KMS-11 (cell line): ENCODE results near the gene VIT.

ENCODE experiments used
- H2AFZ ChIP-seq: fragments of 200-600 bp; sonication (generic); 2 replicates; pipeline ENCODE4 v1.6.1; 2016; ENCODE audit warnings: antibody characterized with exemption, mixed run types, low read depth
- H3K27ac ChIP-seq: fragments of 200-600 bp; sonication (generic); 2 replicates; pipeline ENCODE4 v1.6.1; 2016; ENCODE audit warnings: mild to moderate bottlenecking, mixed run types
- H3K27me3 ChIP-seq: fragments of 200-600 bp; sonication (generic); 2 replicates; pipeline ENCODE4 v1.6.1; 2017; ENCODE audit warnings: mild to moderate bottlenecking, low read depth, mixed run types, moderate library complexity; ENCODE audit not compliant: insufficient read depth
- H3K36me3 ChIP-seq: fragments of 200-600 bp; sonication (generic); 2 replicates; pipeline ENCODE4 v1.6.1; 2017; ENCODE audit warnings: mild to moderate bottlenecking, mixed run types; ENCODE audit not compliant: insufficient read depth
- H3K4me1 ChIP-seq: fragments of 200-600 bp; sonication (generic); 2 replicates; pipeline ENCODE4 v1.6.1; 2016; ENCODE audit warnings: mild to moderate bottlenecking, low read depth, mixed run types; ENCODE audit not compliant: poor library complexity, severe bottlenecking
- H3K4me2 ChIP-seq: fragments of 200-600 bp; sonication (generic); 2 replicates; pipeline ENCODE4 v1.7.0; 2016; ENCODE audit warnings: mild to moderate bottlenecking, mixed run types
- H3K4me3 ChIP-seq: fragments of 200-600 bp; sonication (generic); IDR thresholded peaks from 2 replicates; pipeline ENCODE4 v1.6.1; 2017; ENCODE audit warnings: low read depth, low read length, mixed read lengths; ENCODE audit not compliant: insufficient read depth
- H3K79me2 ChIP-seq: fragments of 200-600 bp; sonication (generic); 2 replicates; pipeline ENCODE4 v1.6.1; 2016; ENCODE audit warnings: low read depth, mixed run types; ENCODE audit not compliant: insufficient read depth
- H3K9ac ChIP-seq: fragments of 200-600 bp; sonication (generic); 2 replicates; pipeline ENCODE4 v1.6.1; 2016; ENCODE audit warnings: mild to moderate bottlenecking, mixed run types
- H4K20me1 ChIP-seq: fragments of 200-600 bp; sonication (generic); 2 replicates; pipeline ENCODE4 v1.6.1; 2016; ENCODE audit warnings: mild to moderate bottlenecking, mixed run types; ENCODE audit not compliant: insufficient read depth
- CTCF ChIP-seq: fragments of 200-600 bp; sonication (generic); conservative IDR thresholded peaks from 2 replicates; pipeline ENCODE4 v1.6.1; 2017; ENCODE audit warnings: low read depth, mild to moderate bottlenecking, antibody characterized with exemption, low read length, moderate library complexity, mixed read lengths

VIT gene

DNA sequence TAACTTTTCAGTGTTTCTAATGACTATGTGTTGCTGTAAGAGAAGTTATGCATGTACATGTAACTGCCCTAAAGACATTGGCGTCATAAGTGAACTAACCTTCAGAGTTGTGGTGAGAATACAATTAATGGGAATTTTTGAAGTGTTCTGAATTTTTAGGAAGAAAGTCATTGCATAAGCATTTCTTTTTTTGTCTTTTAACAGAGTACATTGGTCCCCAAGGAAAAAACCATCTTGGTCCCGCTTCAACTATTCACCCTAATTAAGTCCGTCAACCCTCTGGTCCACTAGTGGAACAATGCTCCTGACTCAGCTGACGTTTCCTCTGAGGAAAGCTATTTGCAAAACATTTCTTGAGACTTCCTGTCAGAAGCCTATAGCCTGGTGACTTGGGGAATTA lies 41.1 kb upstream of the VIT start:
- TF ChIP-seq CTCF, result no peak
- no peak overlapping the region for H3K27ac ChIP-seq
- H2AFZ ChIP-seq, result no peak overlapping the region
- H3K4me1 ChIP-seq, result no peaks in the 10 kb centered on the region
- no peaks in the 10 kb centered on the region for H4K20me1 ChIP-seq
- H3K27me3 ChIP-seq, result no peaks in the 10 kb centered on the region
- H3K4me3 ChIP-seq, result no peak overlapping the region
- H3K4me2 ChIP-seq, result no peak overlapping the region
- no peaks in the 10 kb centered on the region for H3K36me3 ChIP-seq
- H3K9ac ChIP-seq, result no peak overlapping the region
- H3K79me2 ChIP-seq, result no peaks in the 10 kb centered on the region

DNA sequence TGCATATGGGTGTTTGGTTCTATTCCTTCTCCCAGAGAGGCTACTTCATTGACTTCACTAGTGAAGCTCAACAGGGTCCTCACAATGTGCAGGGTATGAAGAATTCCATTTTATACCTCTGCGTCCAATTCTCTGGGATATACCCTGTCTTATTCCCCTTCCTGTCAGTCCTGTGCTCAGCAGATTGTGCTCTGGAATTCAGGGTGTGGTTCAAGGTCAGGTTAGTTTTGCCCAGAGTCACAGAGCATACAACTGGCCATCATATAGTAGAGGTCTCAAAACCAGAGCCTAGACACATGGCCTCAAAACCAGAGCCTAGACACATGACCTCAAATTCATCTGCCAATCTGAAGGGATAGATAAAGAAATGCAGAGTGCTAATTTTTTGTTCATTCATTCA lies 38.8 kb upstream of the VIT start:
- no peak overlapping the region for H3K27ac ChIP-seq
- no peaks in the 10 kb centered on the region for H3K79me2 ChIP-seq
- H3K4me3 ChIP-seq, result no peak overlapping the region
- no peak overlapping the region for H3K9ac ChIP-seq
- H3K4me1 ChIP-seq, result no peaks in the 10 kb centered on the region
- H3K36me3 ChIP-seq, result no peaks in the 10 kb centered on the region
- no peaks in the 10 kb centered on the region for H3K27me3 ChIP-seq
- no peak for TF ChIP-seq CTCF
- H2AFZ ChIP-seq, result no peak overlapping the region
- no peaks in the 10 kb centered on the region for H4K20me1 ChIP-seq
- H3K4me2 ChIP-seq, result no peak overlapping the region

- Histone ChIP-seq H3K36me3 (no peaks in the 10 kb centered on the region), H2AFZ (no peak overlapping the region), H3K4me2 (no peak overlapping the region), H3K4me3 (no peak overlapping the region), H3K79me2 (no peaks in the 10 kb centered on the region), H3K9ac (no peak overlapping the region), H3K27me3 (no peaks in the 10 kb centered on the region), H3K27ac (no peak overlapping the region), H3K4me1 (no peaks in the 10 kb centered on the region), H4K20me1 (no peaks in the 10 kb centered on the region)
- TF ChIP-seq CTCF, result no peak
Measured at GRCh38 chr2:36658277-36658748, 38.2 kb upstream of the VIT start.

DNA sequence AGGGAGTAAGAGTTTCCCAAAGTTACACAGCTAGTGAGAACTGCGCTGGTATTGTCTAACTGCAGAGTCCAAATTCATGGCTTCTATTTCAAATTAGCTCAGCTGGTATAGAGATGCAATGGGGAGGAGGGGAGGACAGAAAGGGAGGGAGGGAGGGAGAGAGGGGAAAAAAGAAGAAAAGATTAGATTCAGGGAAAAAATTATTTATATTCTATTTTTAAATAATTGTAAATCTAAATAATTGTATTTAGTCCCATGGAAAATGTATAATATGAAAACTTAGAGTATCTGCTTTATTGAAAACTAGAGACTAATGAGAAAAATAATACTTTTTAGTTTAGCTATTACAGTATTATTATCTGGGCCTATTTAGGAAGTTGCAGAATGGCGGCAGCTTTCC lies 37.3 kb upstream of the VIT start:
- H2AFZ ChIP-seq, result no peak overlapping the region

More for the DNA sequence above, 37.3 kb upstream of the VIT start:
- no peak overlapping the region for H3K4me3 ChIP-seq
- H3K4me2 ChIP-seq, result no peak overlapping the region
- H3K36me3 ChIP-seq, result no peaks in the 10 kb centered on the region
- no peak overlapping the region for H3K9ac ChIP-seq
- no peaks in the 10 kb centered on the region for H3K79me2 ChIP-seq
- H3K4me1 ChIP-seq, result no peaks in the 10 kb centered on the region
- H3K27me3 ChIP-seq, result no peaks in the 10 kb centered on the region
- TF ChIP-seq CTCF, result no peak
- no peak overlapping the region for H3K27ac ChIP-seq
- no peaks in the 10 kb centered on the region for H4K20me1 ChIP-seq
